Measurements from ENCODE around the gene OR2AT4. TPM values are rescaled to one million over a fixed set of nuclear protein-coding genes. Genes with fewer than 3 reads are reported as not detected.

Gene OR2AT4
- total and polyA plus RNA-seq, 2 of the 4 experiments (the other 2 are of a cell fraction), result not detected

DNA sequence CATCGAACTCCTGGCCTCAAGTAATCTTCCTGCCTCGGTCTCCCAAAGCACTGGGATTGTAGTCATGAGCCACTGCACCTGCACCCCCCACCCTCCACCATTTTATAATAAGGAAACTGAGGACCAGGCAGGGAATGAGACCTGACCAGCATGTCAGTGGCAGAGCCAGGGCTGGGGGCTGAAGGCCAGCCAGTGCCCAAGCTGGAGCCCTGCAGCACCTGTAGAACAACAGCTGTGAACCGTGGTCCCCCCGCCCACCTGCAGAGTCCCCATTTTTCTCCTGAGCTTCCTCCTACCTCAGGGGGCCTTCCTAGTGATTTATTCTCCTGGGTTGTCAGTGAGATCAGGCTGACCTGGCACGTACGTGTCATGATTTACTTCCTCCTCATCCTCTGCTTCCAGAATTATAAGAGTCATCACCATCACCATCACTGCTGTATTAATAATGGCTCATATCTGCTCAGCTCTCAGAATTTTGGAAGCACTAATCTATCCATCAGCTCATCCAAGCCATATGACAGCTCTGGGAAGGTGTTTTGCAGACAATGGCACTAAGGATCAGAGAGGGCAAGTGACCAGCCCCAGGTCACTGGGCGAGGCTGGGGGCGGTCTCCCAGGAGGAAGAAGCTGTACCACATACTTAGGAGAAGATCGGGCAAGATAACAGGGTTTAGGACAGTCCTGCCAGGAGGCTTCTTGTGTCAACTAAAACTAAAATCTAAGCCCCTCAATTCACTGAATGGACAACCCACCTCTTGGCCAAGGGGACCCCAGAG is 48.7 kb upstream of the OR2AT4 start:
- ChIA-PET CTCF (interaction anchor here (0.6 to 5.6 kb wide), 6 partner anchors 19 to 97 kb away, joined by 3 to 43 read pairs (median 3); partner anchors contain the start of gene TPBGL), POLR2A (ENCODE audit: unreplicated experiment) (interaction anchor here (0.6 kb wide), 1 partner anchor 26 kb away, joined by 7 read pairs; no protein-coding TSS in a partner anchor)
- no peak overlapping the region for H4K8ac ChIP-seq (ENCODE audit: low read depth in 2 of 2, low read length in 2 of 2)
- no peak overlapping the region for H2BK15ac ChIP-seq (ENCODE audit: low read depth, low read length)
- no peak overlapping the region for H2BK5ac ChIP-seq (ENCODE audit: low read depth, low read length, poor library complexity, severe bottlenecking)
- H3K4ac ChIP-seq (ENCODE audit: low read depth, low read length), result no peak overlapping the region
- H3K9me3 ChIP-seq (ENCODE audit: control insufficient read depth, insufficient read depth, low read length), result no peaks in the 10 kb centered on the region
- no peak overlapping the region for H3K56ac ChIP-seq (ENCODE audit: extremely low read depth, insufficient read depth, low read length)
- DNase-seq (no peak), ATAC-seq (ENCODE audit: low read depth) (no peak)
- no peak overlapping the region for H2BK120ac ChIP-seq (ENCODE audit: low read depth, low read length)
- no TSS peak for BruUV-seq (replicated peaks)
- no peak overlapping the region for H3K18ac ChIP-seq (ENCODE audit: low read depth, low read length)
- no peak overlapping the region for H2AFZ ChIP-seq (replicated peaks; ENCODE audit: low read length, poor library complexity)
- intact Hi-C loops (cut with micrococcal nuclease), result loop anchor here (2.0 kb wide), 2 partner anchors 95 to 217 kb away; partner anchors contain the start of gene TPBGL
- TF ChIP-seq MAFK (IDR thresholded peaks at IDR 0.05; ENCODE audit: low read depth, low read length) (no peak), MXI1 (IDR thresholded peaks at IDR 0.05; ENCODE audit: borderline replicate concordance, low read depth, low read length) (no peak), CEBPB (IDR thresholded peaks at IDR 0.05; ENCODE audit: low read depth, low read length) (no peak), BHLHE40 (IDR thresholded peaks at IDR 0.05; ENCODE audit: low read depth, low read length) (no peak), RFX5 (IDR thresholded peaks at IDR 0.05; ENCODE audit: low read depth, low read length) (no peak)
- no peak overlapping the region for H3K14ac ChIP-seq (replicated peaks; ENCODE audit: low read depth, low read length)
- H3K9me1 ChIP-seq (ENCODE audit: insufficient read depth, low read length), result peaks cover 5% of the 10 kb centered on the region
- no peak overlapping the region for H4K5ac ChIP-seq (ENCODE audit: low read depth, low read length)
- no peak overlapping the region for H3K27ac ChIP-seq (ENCODE audit: insufficient read depth, low read length)
- peaks cover 34% of the 10 kb centered on the region for H3K27me3 ChIP-seq (ENCODE audit: control insufficient read depth, insufficient read depth, low read length)
- no peak overlapping the region for H2AK9ac ChIP-seq (replicated peaks; ENCODE audit: low read depth, low read length, poor library complexity)
- no peak overlapping the region for H2AK5ac ChIP-seq (ENCODE audit: low read depth, low read length)
- H4K91ac ChIP-seq (ENCODE audit: insufficient read depth, low read depth, low read length), result no peak overlapping the region
- no peaks in the 10 kb centered on the region for H3K79me1 ChIP-seq (ENCODE audit: low read depth in 1 of 2, low read length in 2 of 2)
- no peaks in the 10 kb centered on the region for H4K20me1 ChIP-seq (ENCODE audit: insufficient read depth, low read length)
- dilution Hi-C loops (cut with HindIII; ENCODE audit: low sequenced_read_pairs, unreplicated experiment), result no loop called here
- in situ Hi-C loops (cut with MboI; ENCODE audit: low sequenced_read_pairs), result loop anchor here (5.0 kb wide), 2 partner anchors 57 to 102 kb away; no protein-coding TSS in a partner anchor
- no peak overlapping the region for H2BK20ac ChIP-seq (ENCODE audit: low read depth, low read length)
- H3K9ac ChIP-seq (ENCODE audit: low read depth, low read length), result no peak overlapping the region
- no peaks in the 10 kb centered on the region for H3K36me3 ChIP-seq (ENCODE audit: control insufficient read depth, insufficient read depth, low read length)
- peaks cover 2% of the 10 kb centered on the region; the same call in 1 of the 2 replicates for H3K4me1 ChIP-seq (ENCODE audit: control insufficient read depth, insufficient read depth, low read length)
- H3K4me3 ChIP-seq (ENCODE audit: insufficient read depth, low read depth, low read length), result no peak overlapping the region
- no peak overlapping the region for H3K4me2 ChIP-seq (ENCODE audit: low read depth, low read length)
- H3K23ac ChIP-seq (ENCODE audit: low read depth, low read length), result no peak overlapping the region
- WGBS, 2 experiments (ENCODE audit: extremely low coverage in 2 of 2, insufficient read length in 1 of 2), result 47% methylated on average over 3 of the region's 9 CpGs; no CpG with 5 or more reads in 1 of the 2 experiments

Measured in IMR-90 (cell line).